ENCODE results near the gene BMAL1. TPM values are rescaled to one million over a fixed set of nuclear protein-coding genes. Genes with fewer than 3 reads are reported as not detected.

BMAL1 gene
- total RNA-seq, 4 donors from 2014 or later = 41.2 to 97.5 (median 50.7) TPM

- Histone ChIP-seq H3K36me3 (no peaks in the 10 kb centered on the region), H3K4me1 (peaks cover 7 to 10% of the 10 kb centered on the region in 2 donors), H3K27ac (no peak overlapping the region), H3K9me3 (no peaks in the 10 kb centered on the region), H3K4me3 (replicated peaks in 1 of 3) (no peak overlapping the region), H3K27me3 (no peaks in the 10 kb centered on the region)
- intact Hi-C loops (cut with DNase I) = no loop called here
- no peak for DNase-seq
- TF ChIP-seq POLR2A (IDR thresholded peaks at IDR 0.05) (no peak), CTCF (IDR thresholded peaks at IDR 0.05) (no peak)
- 82 to 91% methylated on average over 1 of the region's 1 CpG for WGBS, 2 donors
Observed at GRCh38 chr11:13289081-13289480, 11.5 kb downstream of the BMAL1 start.

- no peaks in the 10 kb centered on the region for H3K27me3 ChIP-seq
- no peak overlapping the region for H3K27ac ChIP-seq
- H3K9me3 ChIP-seq = no peaks in the 10 kb centered on the region
- peaks cover 16 to 21% of the 10 kb centered on the region in 2 donors for H3K4me1 ChIP-seq
- no peak for TF ChIP-seq POLR2A (IDR thresholded peaks at IDR 0.05)
- no peak for TF ChIP-seq CTCF (IDR thresholded peaks at IDR 0.05)
- intact Hi-C loops (cut with DNase I) = no loop called here
- WGBS, 2 donors = 77% methylated on average over 5 of the region's 5 CpGs
- no peaks in the 10 kb centered on the region for H3K36me3 ChIP-seq
- H3K4me3 ChIP-seq (replicated peaks in 1 of 3) = no peak overlapping the region
- DNase-seq = no peak
Observed at GRCh38 chr11:13290221-13290980, 12.8 kb downstream of the BMAL1 start.

- WGBS, 2 donors = 89 to 92% methylated on average over 3 of the region's 3 CpGs
- intact Hi-C loops (cut with DNase I) = no loop called here
- no peak overlapping the region for H3K27ac ChIP-seq
- DNase-seq = no peak
- H3K9me3 ChIP-seq = no peaks in the 10 kb centered on the region
- no peak for TF ChIP-seq POLR2A (IDR thresholded peaks at IDR 0.05)
- TF ChIP-seq CTCF (IDR thresholded peaks at IDR 0.05) = no peak
- peaks cover 21 to 22% of the 10 kb centered on the region in 2 donors for H3K4me1 ChIP-seq
- no peak overlapping the region for H3K4me3 ChIP-seq (replicated peaks in 1 of 3)
- H3K27me3 ChIP-seq = no peaks in the 10 kb centered on the region
- no peaks in the 10 kb centered on the region for H3K36me3 ChIP-seq
Observed at GRCh38 chr11:13291361-13291760, 13.8 kb downstream of the BMAL1 start.

- H3K27ac ChIP-seq = no peak overlapping the region
- H3K4me1 ChIP-seq = peaks cover 22 to 23% of the 10 kb centered on the region in 2 donors
- intact Hi-C loops (cut with DNase I) = no loop called here
- H3K36me3 ChIP-seq = no peaks in the 10 kb centered on the region
- no peaks in the 10 kb centered on the region for H3K27me3 ChIP-seq
- no peaks in the 10 kb centered on the region for H3K9me3 ChIP-seq
- no peak for TF ChIP-seq CTCF (IDR thresholded peaks at IDR 0.05)
- no peak for DNase-seq
- no peak overlapping the region for H3K4me3 ChIP-seq (replicated peaks in 1 of 3)
- WGBS, 2 donors = 79 to 83% methylated on average over 3 of the region's 3 CpGs
Observed at GRCh38 chr11:13291800-13292199, 14.2 kb downstream of the BMAL1 start.

GRCh38 chr11:13292970-13293369 is 15.4 kb downstream of the BMAL1 start:
- 97% methylated on average over 2 of the region's 2 CpGs for WGBS, 2 donors
- Histone ChIP-seq H3K9me3 (no peaks in the 10 kb centered on the region), H3K27me3 (no peaks in the 10 kb centered on the region), H3K4me1 (peaks cover 22 to 35% of the 10 kb centered on the region in 2 donors), H3K36me3 (no peaks in the 10 kb centered on the region), H3K4me3 (replicated peaks in 1 of 3) (no peak overlapping the region), H3K27ac (no peak overlapping the region)
- intact Hi-C loops (cut with DNase I) = no loop called here
- TF ChIP-seq POLR2A (IDR thresholded peaks at IDR 0.05) = no peak
- peak in 2 of 6 experiments; percentile 4 to 8 for TF ChIP-seq CTCF (IDR thresholded peaks at IDR 0.05)
- peak in 1 of 2 donors; percentile 46 for DNase-seq

Data from thyroid gland (tissue), 4 donors.